Activated naive CD8-positive, alpha-beta T cell (primary cell): ENCODE results near the gene HS6ST1.

Experiments used
- H3K27ac Mint-ChIP-seq: one replicate; pipeline ENCODE4 v1.8.0; 2021; ENCODE audit warnings: mixed read lengths
- H3K27me3 Mint-ChIP-seq: one replicate; pipeline ENCODE4 v1.8.0; 2021; ENCODE audit warnings: mixed read lengths
- H3K36me3 Mint-ChIP-seq: one replicate; pipeline ENCODE4 v1.8.0; 2021; ENCODE audit warnings: mixed read lengths
- H3K4me1 Mint-ChIP-seq: one replicate; pipeline ENCODE4 v1.8.0; 2021; ENCODE audit warnings: low read depth, mixed read lengths
- H3K4me3 Mint-ChIP-seq: one replicate; pipeline ENCODE4 v1.8.0; 2021; ENCODE audit warnings: mild to moderate bottlenecking, mixed read lengths
- H3K9me3 Mint-ChIP-seq: one replicate; pipeline ENCODE4 v1.8.0; 2021; ENCODE audit warnings: low read depth, mixed read lengths

HS6ST1 gene

GRCh38 chr2:128357506-128358370 lies 39.1 kb upstream of the HS6ST1 start:
- Mint-ChIP-seq H3K27ac (no peak overlapping the region), H3K36me3 (no peaks in the 10 kb centered on the region), H3K9me3 (no peaks in the 10 kb centered on the region), H3K4me3 (no peak overlapping the region), H3K4me1 (no peaks in the 10 kb centered on the region), H3K27me3 (no peaks in the 10 kb centered on the region)

GRCh38 chr2:128356127-128356526 lies 37.5 kb upstream of the HS6ST1 start:
- H3K4me3 Mint-ChIP-seq: no peak overlapping the region

GRCh38 chr2:128354726-128355470 lies 36.2 kb upstream of the HS6ST1 start:
- no peak overlapping the region for H3K4me3 Mint-ChIP-seq

More at GRCh38 chr2:128356127-128356526, 37.5 kb upstream of the HS6ST1 start:
- H3K27ac Mint-ChIP-seq: no peak overlapping the region
- H3K27me3 Mint-ChIP-seq: no peaks in the 10 kb centered on the region
- H3K9me3 Mint-ChIP-seq: no peaks in the 10 kb centered on the region
- peaks cover 2% of the 10 kb centered on the region for H3K36me3 Mint-ChIP-seq
- H3K4me1 Mint-ChIP-seq: no peaks in the 10 kb centered on the region

GRCh38 chr2:128354161-128354560 lies 35.5 kb upstream of the HS6ST1 start:
- Mint-ChIP-seq H3K4me1 (no peaks in the 10 kb centered on the region), H3K27ac (no peak overlapping the region), H3K4me3 (no peak overlapping the region), H3K9me3 (peaks cover 3% of the 10 kb centered on the region), H3K36me3 (peaks cover 2% of the 10 kb centered on the region), H3K27me3 (no peaks in the 10 kb centered on the region)

More at GRCh38 chr2:128354726-128355470, 36.2 kb upstream of the HS6ST1 start:
- Mint-ChIP-seq H3K9me3 (peaks cover 3% of the 10 kb centered on the region), H3K4me1 (no peaks in the 10 kb centered on the region), H3K27ac (no peak overlapping the region), H3K27me3 (no peaks in the 10 kb centered on the region), H3K36me3 (peaks cover 2% of the 10 kb centered on the region)

- H3K4me1 Mint-ChIP-seq: no peaks in the 10 kb centered on the region
- no peak overlapping the region for H3K27ac Mint-ChIP-seq
- peaks cover 3% of the 10 kb centered on the region for H3K9me3 Mint-ChIP-seq
- no peaks in the 10 kb centered on the region for H3K27me3 Mint-ChIP-seq
- H3K36me3 Mint-ChIP-seq: peaks cover 2% of the 10 kb centered on the region
- no peak overlapping the region for H3K4me3 Mint-ChIP-seq
Observed at GRCh38 chr2:128350736-128351135, 32.1 kb upstream of the HS6ST1 start.

GRCh38 chr2:128348701-128349100 lies 30.0 kb upstream of the HS6ST1 start:
- no peaks in the 10 kb centered on the region for H3K4me1 Mint-ChIP-seq
- H3K4me3 Mint-ChIP-seq: no peak overlapping the region
- H3K9me3 Mint-ChIP-seq: peaks cover 6% of the 10 kb centered on the region
- H3K27me3 Mint-ChIP-seq: no peaks in the 10 kb centered on the region
- no peak overlapping the region for H3K27ac Mint-ChIP-seq
- peaks cover 2% of the 10 kb centered on the region for H3K36me3 Mint-ChIP-seq

GRCh38 chr2:128347701-128348539 lies 29.3 kb upstream of the HS6ST1 start:
- Mint-ChIP-seq H3K4me3 (no peak overlapping the region), H3K36me3 (peaks cover 2% of the 10 kb centered on the region), H3K4me1 (no peaks in the 10 kb centered on the region), H3K27ac (no peak overlapping the region), H3K9me3 (peaks cover 8% of the 10 kb centered on the region), H3K27me3 (no peaks in the 10 kb centered on the region)

- H3K27me3 Mint-ChIP-seq: no peaks in the 10 kb centered on the region
- H3K9me3 Mint-ChIP-seq: peaks cover 8% of the 10 kb centered on the region
- H3K4me3 Mint-ChIP-seq: no peak overlapping the region
Observed at GRCh38 chr2:128347171-128347558, 28.5 kb upstream of the HS6ST1 start.

GRCh38 chr2:128346291-128347170 lies 27.9 kb upstream of the HS6ST1 start:
- H3K27ac Mint-ChIP-seq: no peak overlapping the region
- H3K9me3 Mint-ChIP-seq: peaks cover 11% of the 10 kb centered on the region
- H3K27me3 Mint-ChIP-seq: no peaks in the 10 kb centered on the region
- no peak overlapping the region for H3K4me3 Mint-ChIP-seq
- no peaks in the 10 kb centered on the region for H3K4me1 Mint-ChIP-seq
- H3K36me3 Mint-ChIP-seq: no peaks in the 10 kb centered on the region

More at GRCh38 chr2:128347171-128347558, 28.5 kb upstream of the HS6ST1 start:
- H3K27ac Mint-ChIP-seq: no peak overlapping the region
- H3K4me1 Mint-ChIP-seq: no peaks in the 10 kb centered on the region
- H3K36me3 Mint-ChIP-seq: peaks cover 2% of the 10 kb centered on the region

GRCh38 chr2:128345436-128346165 lies 26.9 kb upstream of the HS6ST1 start:
- no peaks in the 10 kb centered on the region for H3K27me3 Mint-ChIP-seq
- H3K9me3 Mint-ChIP-seq: peaks cover 12% of the 10 kb centered on the region
- no peak overlapping the region for H3K4me3 Mint-ChIP-seq
- no peak overlapping the region for H3K27ac Mint-ChIP-seq
- H3K36me3 Mint-ChIP-seq: no peaks in the 10 kb centered on the region
- H3K4me1 Mint-ChIP-seq: no peaks in the 10 kb centered on the region

- no peaks in the 10 kb centered on the region for H3K27me3 Mint-ChIP-seq
- no peak overlapping the region for H3K4me3 Mint-ChIP-seq
- H3K36me3 Mint-ChIP-seq: no peaks in the 10 kb centered on the region
- peaks cover 12% of the 10 kb centered on the region for H3K9me3 Mint-ChIP-seq
- no peak overlapping the region for H3K27ac Mint-ChIP-seq
- no peaks in the 10 kb centered on the region for H3K4me1 Mint-ChIP-seq
Observed at GRCh38 chr2:128344101-128344500, 25.4 kb upstream of the HS6ST1 start.

- Mint-ChIP-seq H3K4me1 (no peaks in the 10 kb centered on the region), H3K27me3 (no peaks in the 10 kb centered on the region), H3K9me3 (peaks cover 12% of the 10 kb centered on the region), H3K36me3 (peaks cover under 1% of the 10 kb centered on the region), H3K27ac (no peak overlapping the region), H3K4me3 (no peak overlapping the region)
Observed at GRCh38 chr2:128343459-128343858, 24.8 kb upstream of the HS6ST1 start.

- no peak overlapping the region for H3K4me3 Mint-ChIP-seq
- no peak overlapping the region for H3K27ac Mint-ChIP-seq
- peaks cover 3% of the 10 kb centered on the region for H3K36me3 Mint-ChIP-seq
- peaks cover 12% of the 10 kb centered on the region for H3K9me3 Mint-ChIP-seq
- H3K27me3 Mint-ChIP-seq: no peaks in the 10 kb centered on the region
- H3K4me1 Mint-ChIP-seq: no peaks in the 10 kb centered on the region
Observed at GRCh38 chr2:128342550-128342949, 23.9 kb upstream of the HS6ST1 start.
